NCI-H1417 (cell line): ENCODE data around the gene ATOSA.
A peak's percentile ranks its signal among the peaks of the same experiment; 100 is the strongest.

Source experiments
- DNase-seq, 3 experiments: peaks; one replicate each; lab custom pipeline; 2025; lab: John Stamatoyannopoulos, UW

Gene ATOSA

DNA sequence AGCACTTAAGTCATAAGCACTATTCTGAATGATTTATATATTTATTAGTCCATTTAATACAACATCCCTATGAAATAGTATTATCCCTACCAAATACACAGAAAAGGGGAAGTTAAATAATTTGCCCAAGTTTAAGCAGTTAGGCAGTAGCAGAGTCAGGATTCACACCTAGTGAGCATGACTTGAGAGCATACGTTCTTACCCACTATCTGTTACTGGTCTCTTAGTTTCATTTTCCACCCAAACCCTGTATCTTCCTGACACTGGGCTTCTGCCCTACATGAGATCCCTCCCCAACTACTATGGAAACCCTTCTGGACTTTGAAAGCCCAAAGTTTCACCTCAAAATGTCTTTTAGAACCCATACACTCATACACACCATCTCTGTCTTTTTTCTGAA lies 4.4 kb upstream of the ATOSA start:
- DNase-seq, result no peak

DNA sequence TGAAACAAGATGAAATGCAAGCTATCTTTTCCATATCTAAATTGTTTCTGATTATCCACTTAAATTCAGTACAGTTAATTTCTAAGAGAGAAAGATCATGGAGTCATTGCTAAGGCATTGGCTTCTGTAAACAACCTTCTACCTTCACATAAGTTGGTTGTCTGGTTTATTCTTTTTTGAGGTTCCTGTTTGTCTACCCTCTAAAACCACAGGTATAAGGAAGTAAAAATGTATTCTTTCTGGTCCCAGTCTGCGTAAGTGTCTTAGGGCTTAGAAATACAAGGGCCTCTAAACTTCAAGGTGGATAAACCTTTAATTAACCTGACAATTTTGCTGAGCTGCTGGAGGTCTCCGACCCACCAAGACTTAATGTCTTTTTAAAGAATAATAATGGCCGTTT lies 3.6 kb upstream of the ATOSA start:
- no peak for DNase-seq

DNA sequence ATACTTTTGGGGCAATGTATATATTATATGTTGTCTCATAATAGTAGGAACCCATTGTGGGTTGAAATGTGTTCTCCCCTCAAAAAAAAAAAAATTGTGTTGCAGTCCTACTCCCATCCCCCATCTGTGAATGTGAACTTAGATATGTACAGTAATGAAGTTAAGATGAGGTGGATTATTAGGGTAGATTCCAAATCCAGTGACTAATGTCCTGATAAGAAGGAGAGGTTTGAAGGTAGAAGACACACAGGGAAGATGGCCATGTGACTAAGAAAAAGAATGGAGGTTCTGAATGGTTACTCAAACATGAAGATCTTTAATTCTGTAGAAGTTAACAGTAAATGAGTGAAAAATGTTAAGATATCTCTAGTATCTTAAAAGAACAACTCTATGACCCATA lies 3.0 kb upstream of the ATOSA start:
- no peak for DNase-seq

DNA sequence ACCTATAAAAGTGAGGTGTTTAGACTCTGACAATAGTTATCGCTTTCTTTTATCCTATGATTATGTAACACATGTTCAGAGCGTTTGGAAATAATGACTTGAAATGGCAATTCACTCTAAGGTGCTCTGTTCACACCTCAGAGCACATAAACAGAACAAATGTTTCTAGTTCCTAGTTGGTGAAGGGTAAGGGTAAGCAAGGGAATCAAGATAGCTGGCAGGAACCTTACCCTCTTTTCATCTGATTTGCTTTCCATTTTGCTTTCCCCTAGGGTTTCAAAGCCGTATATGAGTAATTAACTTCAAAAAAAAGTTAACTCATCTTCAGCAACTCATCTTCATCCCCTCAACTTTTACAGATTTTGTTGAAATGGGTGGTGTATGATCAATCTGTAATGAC lies 2.3 kb upstream of the ATOSA start:
- DNase-seq, result no peak

DNA sequence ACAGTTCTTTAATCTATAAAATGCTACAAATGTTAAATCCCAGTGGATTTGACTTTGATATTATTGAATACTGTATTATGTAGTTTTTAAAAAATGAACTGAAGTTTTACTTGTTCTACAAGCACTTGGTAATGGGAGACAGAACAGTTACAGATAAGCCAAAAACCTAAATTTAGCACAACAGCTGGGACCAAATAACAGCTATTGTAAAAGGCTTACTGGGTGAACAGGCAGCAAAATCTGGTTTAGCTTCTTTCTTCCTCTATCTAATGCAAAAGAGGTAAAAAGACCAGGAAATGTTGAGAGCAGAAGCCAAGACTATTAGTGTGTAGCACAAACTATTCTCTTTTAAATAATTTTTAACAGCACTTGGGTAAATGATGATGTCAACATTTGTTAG lies 1.6 kb upstream of the ATOSA start:
- no peak for DNase-seq

DNA sequence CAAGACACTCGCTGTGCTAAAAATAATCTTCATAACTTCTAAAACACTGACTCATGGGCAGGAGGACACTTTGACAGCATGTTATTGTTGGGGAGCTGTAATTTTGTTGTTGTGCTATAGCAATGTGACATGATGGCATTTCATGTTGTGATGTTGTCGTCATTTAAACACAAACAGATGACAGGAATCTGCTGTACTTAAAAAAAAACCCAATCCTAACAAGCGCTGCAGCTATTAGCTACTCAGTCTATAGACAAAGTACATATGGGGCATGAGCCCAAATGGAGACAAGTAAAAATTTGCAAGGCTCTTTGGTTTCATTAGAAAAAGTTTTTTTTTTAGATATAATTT lies 828 bp upstream of the ATOSA start:
- peak in 1 of 3 experiments; percentile 25 for DNase-seq

DNA sequence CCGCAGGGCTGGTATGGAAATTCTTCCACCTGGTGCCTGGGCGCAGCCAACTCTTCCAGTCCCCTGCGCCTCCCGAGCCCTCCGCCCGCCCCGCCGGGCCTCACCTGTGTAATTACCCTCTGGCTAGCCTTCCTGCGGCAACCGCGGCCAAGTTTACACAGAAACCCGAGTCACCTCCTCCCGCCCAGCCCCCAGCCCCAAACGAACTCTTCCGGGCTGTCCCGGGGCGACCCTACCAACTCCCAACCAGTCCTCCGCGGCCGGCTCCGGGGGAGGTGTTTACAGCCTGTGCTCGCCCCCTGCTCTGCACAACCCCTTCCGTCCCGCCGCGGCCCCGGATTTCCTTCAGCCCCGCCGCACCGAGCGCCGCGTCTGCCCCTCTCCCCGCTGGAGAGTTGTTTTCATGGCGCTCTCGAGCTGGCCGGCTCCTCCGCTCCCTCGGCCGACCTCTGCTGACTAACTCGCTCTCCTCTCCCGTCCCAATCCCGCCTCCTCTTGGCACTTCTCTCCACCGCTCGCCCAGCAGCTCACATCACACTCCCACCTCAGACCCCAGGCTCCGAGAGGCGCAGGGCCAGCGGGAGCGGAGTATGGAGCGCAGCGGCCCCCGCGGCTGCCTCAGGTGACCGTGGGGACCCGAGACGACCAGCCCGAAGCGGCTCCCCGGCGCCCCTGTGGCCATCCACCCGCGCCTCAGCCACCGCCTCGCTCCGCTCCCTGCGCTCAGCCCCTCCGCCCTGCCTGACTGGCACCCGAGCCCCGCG lies 538 bp downstream of the ATOSA start:
- DNase-seq, result peak; percentile 31 to 82 (median 74)

DNA sequence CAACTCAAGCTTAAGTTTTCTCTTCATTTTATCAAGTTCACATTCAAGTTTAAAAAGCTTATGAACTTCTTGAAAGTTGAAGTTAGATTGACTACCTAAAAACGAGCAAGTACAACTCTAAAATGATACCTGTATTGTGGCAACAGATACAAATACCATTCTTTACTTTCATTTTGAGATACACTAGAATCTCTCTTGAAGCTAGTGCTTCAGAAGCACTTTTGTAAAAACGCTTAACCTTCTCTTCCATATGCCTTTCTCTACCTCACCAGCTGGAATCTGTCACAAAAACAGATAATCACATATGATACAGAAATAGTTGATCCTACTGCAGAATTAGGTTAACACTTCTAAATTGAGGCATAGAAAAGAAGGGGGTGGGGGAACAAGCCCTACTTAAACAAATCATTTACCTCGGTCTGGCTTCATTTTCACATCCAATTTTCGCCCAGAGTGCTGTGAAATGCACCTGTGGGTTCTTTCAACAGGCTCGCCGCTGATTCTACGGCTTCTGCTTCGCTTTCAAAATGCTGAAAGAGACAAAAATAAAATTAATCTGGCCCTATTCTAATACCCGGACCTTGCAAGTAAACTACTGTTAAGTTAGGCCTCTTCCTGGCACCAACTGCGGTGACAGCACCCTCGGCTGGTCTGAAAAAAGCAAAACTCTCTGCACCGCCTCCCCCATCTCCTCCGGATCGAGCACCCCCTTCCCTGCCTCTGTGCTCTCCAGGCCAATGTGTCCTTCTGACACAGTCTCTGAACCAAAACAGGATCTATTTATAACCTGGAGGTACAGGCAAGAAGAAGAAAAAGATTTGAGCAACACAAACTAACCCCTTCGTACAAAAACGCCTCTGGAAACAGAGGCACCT lies 1.4 kb downstream of the ATOSA start:
- peak in 2 of 3 experiments; percentile 56 to 72 for DNase-seq

DNA sequence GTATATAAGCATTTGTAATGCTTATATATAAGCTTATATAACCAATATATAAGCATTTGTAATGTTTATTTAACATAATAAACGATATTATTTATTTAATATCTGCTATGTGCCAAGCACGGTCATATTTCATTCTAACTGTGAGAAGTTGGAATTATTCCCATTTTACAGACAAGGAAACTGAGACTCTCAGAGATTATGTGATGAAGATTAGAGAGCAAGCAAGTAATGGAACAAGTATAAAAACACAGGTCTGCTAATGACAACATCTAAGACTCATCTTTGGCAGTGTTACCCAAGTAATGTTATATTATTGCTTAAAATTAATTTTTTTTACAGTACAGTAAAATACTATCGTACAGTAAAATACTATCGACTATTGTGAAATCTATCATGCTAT lies 4.4 kb downstream of the ATOSA start:
- DNase-seq, result no peak

DNA sequence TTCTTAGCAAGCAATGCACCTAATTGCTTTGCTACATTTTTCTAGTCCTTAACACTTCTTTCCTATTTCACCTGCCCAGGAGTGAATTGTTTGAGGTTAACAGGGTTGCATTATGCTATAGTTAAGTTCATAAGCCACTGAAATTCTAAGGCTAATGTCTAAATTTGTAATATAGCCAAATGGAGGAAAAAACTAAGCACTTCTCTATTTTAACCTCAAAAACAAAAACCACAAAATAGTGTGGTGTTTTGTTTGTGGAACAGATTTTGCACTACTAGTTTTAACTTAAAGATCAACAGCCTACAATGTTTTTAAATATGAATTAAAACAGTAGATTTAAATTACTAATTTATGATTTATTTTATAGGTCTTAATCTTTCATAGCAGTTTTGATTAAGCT lies 5.5 kb downstream of the ATOSA start:
- DNase-seq, result no peak

DNA sequence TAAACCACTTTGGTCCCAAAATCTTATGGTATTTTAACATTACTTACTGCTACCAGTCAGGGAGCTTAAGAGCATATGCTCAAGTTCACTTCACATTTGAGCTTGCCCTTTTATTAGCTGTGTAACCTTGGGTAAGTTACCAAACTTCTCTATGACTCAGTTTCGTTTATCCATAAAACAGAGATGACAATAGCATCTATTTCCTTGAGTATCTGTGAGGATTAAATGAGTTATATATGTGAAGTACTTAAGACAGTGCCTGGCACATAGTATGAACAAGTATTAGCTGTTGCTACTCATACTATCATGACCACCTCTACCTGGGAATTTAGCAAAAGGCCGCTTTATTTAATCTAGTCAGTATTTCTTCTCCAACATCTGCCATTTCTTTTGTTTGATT lies 5.9 kb downstream of the ATOSA start:
- peak in 1 of 3 experiments; percentile 1 for DNase-seq

DNA sequence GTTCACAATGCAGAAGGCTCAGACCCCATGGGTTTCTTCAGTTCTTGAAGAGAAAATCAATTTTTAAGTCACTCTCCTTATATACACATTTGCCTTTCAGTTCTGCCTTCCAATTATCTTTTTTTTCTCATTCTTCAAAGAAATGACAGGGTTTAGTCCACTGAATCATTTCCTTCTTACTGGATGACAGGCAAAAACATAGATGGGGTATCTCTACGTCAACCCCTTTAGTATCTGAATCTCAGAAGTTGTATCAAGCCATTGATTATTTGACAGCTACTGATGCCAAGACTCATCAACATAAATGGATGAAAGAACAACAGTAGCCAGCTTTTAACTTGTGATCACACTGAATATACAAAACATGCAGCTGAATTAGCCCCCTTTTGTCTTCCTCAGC lies 6.5 kb downstream of the ATOSA start:
- DNase-seq, result no peak

DNA sequence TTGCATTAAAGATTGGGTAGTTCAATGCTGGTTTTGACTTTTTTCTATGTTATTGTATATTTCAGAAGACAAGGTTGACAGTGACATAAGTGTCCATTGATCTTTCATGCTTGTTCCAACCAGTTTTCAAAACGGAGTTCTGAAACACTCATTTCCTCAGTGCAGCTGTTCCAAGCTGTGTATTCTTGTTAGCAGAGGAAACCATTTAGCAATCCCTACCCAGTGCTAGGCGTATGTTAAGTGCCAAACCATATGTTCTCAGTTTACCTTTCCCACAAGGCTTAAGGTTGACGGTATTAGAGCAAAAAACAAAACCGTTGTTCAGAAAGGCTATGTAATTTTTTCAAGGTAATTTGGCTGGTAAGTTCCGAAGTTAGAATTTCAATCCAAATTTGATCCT lies 9.1 kb downstream of the ATOSA start:
- DNase-seq, result no peak

DNA sequence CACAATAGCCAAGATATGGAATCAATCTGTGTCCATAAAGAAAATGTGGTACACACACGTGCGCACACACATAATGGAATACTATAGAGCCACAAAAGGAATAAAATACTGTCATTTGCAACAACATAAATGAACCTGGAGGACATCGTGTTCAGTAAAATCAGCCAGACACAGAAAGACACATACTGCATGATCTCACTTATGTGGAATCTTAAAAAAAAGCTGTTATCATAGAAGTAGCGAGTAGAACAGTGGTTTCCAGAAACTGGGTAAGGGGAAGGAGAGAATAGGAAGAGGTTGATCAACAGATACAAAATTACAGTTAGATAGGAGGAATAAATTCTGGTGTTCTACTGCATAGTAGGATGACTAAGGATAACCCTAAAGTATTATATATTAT lies 11.1 kb downstream of the ATOSA start:
- DNase-seq, result no peak

DNA sequence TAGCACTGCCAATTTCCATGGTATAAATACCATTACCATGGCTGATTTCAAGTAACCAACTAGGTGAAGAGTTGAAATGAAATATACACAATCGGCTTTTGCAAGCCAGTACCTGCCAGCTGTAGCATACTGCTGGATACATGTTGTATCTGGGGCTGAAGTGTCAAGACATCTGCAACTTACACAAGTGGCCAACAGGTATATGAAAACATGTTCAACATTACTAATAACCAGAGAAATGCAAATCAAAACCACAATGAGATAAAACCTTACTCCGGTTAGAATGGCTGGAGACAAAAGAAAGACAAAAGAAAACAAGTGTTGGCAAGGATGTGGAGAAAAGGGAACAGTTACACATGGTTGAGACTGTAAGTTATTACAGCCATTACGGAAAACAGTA lies 11.6 kb downstream of the ATOSA start:
- no peak for DNase-seq

DNA sequence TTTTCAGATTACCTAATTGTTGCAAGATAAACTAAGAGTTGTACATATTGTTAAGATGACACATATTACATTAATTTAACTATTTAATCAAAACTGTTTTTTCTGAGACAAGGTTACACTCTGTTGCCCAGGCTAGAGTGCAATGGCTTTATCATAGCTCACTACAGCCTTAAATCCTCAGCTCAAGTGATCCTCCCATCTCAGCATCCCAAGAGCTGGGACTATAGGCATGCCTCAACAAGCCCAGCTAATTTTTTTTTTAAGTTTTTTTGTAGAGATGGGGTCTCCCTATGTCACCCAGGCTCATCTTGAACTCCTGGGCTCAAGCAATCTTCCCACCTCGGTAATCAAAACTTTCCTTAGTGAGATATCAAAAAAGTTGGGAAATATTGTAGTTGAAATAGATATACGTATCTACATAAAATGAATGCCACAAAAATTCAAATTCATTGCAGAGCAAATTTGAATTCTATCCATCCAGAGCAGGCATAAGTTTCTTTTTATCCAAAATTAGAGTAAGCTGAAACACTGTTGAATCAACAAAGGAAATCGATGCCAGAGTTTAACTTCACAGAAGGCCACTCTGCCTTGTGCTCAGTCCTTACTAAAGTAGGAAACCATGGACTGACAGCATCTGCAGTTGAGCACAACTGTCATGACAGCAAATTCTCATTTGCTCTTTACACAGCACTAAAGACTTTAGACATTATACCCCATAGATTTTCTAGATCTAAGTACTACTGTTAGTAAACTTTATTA lies 15.5 kb downstream of the ATOSA start:
- DNase-seq, result no peak

DNA sequence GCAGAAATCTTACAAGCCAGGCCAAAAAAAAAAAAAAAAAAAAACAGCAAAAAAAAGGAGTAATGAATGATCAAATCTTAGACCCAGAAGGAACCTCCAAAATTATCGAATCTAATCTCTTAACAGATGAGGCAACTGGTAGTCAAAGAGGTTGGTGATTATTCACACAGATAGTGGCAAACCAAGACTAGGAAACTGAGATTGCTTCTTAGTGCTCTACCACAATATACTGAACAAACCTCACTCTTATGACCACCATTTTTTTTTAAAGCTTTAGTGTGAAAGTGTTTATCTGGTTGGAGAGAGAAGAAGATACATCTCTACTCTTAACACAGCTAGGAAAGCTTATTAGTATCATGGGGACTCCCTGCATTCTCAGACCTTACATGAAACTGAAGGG lies 17.3 kb downstream of the ATOSA start:
- no peak for DNase-seq

DNA sequence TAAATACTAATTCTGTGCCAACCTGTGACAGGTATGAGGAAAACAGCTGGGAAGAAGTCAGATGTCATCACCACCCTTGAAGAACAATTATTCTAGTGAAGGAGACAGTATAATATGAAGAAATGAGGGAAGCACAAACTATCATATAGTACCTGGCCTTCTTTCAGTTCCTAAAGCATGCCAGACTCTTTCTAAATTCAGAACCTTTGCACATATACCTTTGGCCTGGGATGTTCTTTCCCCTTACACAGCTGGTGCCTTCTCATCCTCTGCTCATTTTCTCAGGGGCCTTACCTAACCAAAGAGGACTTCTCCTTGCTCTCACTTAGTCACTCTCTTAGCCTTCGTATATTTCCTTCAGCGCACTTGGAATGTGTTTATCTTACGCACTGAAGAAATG lies 19.0 kb downstream of the ATOSA start:
- no peak for DNase-seq

DNA sequence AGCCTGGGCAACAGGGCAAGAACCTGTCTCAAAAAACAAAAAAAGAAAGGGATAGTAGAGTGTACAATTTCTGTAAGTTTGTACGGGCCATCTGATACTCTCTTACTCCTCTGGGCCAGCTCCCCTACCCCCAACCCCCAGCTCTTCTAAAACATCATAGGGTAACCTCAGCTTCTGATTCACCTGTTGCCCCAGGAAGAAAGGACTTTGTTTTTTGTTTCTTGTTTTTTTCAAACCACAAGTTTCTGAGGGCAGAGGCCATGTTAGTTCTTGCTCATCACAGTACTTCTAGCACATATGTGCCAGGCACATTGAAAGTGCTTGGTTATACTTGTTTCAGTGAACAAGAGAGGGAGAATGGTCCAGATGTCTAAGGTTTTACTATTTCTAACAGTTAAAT lies 20.2 kb downstream of the ATOSA start:
- no peak for DNase-seq

DNA sequence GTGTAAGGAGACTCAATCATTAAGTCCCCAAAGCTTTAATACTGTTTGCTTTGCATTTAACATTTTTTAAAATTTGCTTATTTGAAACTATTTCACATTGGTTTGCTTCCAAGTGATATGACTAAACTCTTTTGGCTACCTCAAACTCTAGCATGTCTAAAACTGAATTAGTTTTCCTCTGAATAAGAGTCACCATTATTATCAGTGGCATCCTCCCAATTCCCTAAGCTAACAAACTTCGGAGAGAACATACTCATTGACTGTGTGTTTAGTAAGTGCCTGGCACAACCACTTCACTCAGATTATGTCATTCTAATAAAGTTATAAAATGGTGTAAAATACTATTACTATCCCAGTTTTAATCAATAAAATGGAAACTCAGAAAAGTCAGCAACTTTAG lies 21.9 kb downstream of the ATOSA start:
- no peak for DNase-seq

DNA sequence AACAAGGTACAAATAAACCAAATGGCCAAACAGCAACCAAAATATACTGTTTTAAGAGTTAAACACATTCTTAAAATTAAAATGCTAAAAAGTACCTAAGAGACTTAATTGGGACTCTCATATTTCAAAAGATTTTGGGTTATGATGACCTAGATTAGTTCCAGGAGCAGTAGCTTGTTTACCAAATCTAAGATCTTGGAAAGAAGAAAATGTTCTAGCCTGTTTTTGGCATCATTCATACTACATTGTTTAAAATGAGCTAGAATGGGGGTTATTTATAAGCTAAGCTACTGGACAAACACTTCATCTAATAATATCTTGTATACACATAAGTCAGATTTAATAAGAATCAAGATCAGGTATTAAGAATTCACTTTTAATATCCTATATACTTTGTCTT lies 22.8 kb downstream of the ATOSA start:
- no peak for DNase-seq

DNA sequence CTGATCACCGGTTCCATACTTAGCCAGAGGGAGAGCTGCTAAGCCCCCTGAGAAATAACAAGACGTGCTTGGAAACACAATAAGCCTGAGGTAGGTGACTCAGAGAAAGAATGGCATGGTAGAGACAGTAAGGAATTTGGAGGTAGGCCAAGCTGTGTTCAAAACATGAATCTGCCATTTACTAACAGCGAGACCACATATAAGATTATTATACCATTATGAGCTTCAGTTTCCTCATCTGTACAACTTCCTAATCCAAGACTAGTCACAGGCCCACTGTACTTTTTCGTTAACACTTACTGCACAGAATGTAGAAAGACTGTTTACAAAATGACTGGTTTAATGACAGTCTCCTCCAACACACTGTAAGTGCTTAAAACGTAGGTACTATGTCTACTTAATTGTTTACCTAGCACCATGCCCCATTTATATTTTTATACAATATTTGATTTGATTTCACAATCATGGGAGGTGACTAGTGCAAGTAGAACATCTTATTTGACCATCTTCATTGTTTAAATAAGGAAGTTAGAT lies 25.7 kb downstream of the ATOSA start:
- DNase-seq, result peak in 1 of 3 experiments; percentile 14

DNA sequence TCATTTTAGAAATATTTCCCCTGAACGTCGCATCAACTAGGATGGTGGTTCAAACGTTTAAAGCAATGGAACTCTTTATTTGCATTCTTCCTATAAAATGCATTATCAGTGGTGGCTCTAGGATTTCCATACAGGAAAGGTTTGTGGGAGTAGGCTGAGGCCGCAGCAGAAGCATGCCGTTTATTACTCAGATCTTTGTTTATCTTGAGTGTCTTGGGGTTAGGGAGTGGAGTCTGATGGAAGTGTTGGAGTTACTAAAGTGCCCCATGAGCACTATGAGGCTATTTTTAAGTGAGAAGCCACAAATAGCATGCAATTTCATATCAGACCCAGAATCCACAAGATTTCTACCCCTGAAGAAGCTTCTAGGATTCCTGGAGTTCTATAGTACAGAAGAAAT lies 26.2 kb downstream of the ATOSA start:
- no peak for DNase-seq
